ENCODE results near the gene ITGA6.

Gene ITGA6

DNA sequence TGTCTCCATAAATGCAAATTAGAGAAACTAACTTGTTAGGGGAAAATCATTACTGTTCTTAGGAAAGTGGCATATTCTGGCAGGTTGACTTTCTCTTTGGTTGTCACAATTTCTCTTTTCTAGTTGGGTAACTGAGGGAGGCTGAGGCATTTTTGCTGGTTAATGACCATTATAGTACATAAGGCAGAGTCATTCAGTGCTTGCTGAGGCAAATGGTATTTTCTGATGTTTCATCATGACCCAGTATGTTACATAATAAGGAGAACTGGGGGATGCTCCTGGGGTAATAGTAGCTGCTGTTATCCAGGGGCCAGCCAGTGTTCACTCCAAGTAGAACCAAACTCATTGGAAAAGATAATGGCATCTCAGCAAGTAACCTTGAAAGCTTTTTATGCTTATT is 62.3 kb downstream of the ITGA6 start:
- Histone ChIP-seq H3K23ac (ENCODE audit: low read depth, low read length, poor library complexity) (no peak overlapping the region), H2BK120ac (ENCODE audit: low read depth, low read length) (no peak overlapping the region), H4K8ac (ENCODE audit: low read depth, low read length) (no peak overlapping the region), H3K4ac (ENCODE audit: low read length) (no peak overlapping the region), H2AK5ac (ENCODE audit: low read depth, low read length) (no peak overlapping the region), H3K14ac (ENCODE audit: low read length) (no peak overlapping the region), H2BK12ac (ENCODE audit: low read length) (no peak overlapping the region), H3K9ac (ENCODE audit: low read depth, low read length, poor library complexity) (no peak overlapping the region), H3K79me1 (ENCODE audit: low read depth, low read length) (no peaks in the 10 kb centered on the region), H3K36me3 (replicated peaks in 1 of 2; ENCODE audit: control insufficient read depth in 2 of 2, insufficient read depth in 2 of 2, low read length in 2 of 2) (peaks cover 17 to 67% of the 10 kb centered on the region in 2 donors), H2AFZ (ENCODE audit: low read length) (no peak overlapping the region), H3K4me1 (ENCODE audit: control insufficient read depth in 2 of 2, insufficient read depth in 1 of 2, low read depth in 1 of 2, low read length in 2 of 2) (no peaks in the 10 kb centered on the region), H3K9me3 (replicated peaks in 1 of 2; ENCODE audit: control insufficient read depth in 2 of 2, insufficient read depth in 1 of 2, low read depth in 1 of 2, low read length in 2 of 2) (no peaks in the 10 kb centered on the region), H4K91ac (ENCODE audit: low read depth, low read length, poor library complexity) (no peak overlapping the region), H2BK5ac (ENCODE audit: low read length) (no peak overlapping the region), H3K4me3 (ENCODE audit: low read length in 2 of 2) (no peak overlapping the region), H3K27me3 (ENCODE audit: control insufficient read depth in 3 of 3, insufficient read depth in 3 of 3, low read depth in 1 of 3, low read length in 3 of 3) (no peaks in the 10 kb centered on the region), H3K27ac (replicated peaks; ENCODE audit: low read length) (no peak overlapping the region), H3K18ac (ENCODE audit: low read length) (no peak overlapping the region), H3K4me2 (ENCODE audit: insufficient read depth, low read length, poor library complexity, severe bottlenecking) (no peak overlapping the region), H2BK15ac (ENCODE audit: low read length) (no peak overlapping the region)
- DNase-seq (ENCODE audit: low spot score): no peak

GRCh38 chr2:172496160-172496608 is 68.8 kb downstream of the ITGA6 start:
- no peak overlapping the region for H3K23ac ChIP-seq (ENCODE audit: low read depth, low read length, poor library complexity)
- H2BK120ac ChIP-seq (ENCODE audit: low read depth, low read length): no peak overlapping the region
- H3K4ac ChIP-seq (ENCODE audit: low read length): no peak overlapping the region
- H3K4me1 ChIP-seq (ENCODE audit: control insufficient read depth in 2 of 2, insufficient read depth in 1 of 2, low read depth in 1 of 2, low read length in 2 of 2): no peaks in the 10 kb centered on the region
- no peak overlapping the region for H3K27ac ChIP-seq (replicated peaks; ENCODE audit: low read length)
- H4K91ac ChIP-seq (ENCODE audit: low read depth, low read length, poor library complexity): no peak overlapping the region
- no peaks in the 10 kb centered on the region for H3K9me3 ChIP-seq (replicated peaks in 1 of 2; ENCODE audit: control insufficient read depth in 2 of 2, insufficient read depth in 1 of 2, low read depth in 1 of 2, low read length in 2 of 2)
- no peak overlapping the region for H3K9ac ChIP-seq (ENCODE audit: low read depth, low read length, poor library complexity)
- no CpG with 5 or more reads among the region's 3 CpGs for WGBS, 2 donors (ENCODE audit: extremely low coverage in 2 of 2, insufficient read length in 2 of 2, insufficient replicate concordance in 1 of 2)
- H2BK15ac ChIP-seq (ENCODE audit: low read length): no peak overlapping the region
- no peak overlapping the region for H3K4me2 ChIP-seq (ENCODE audit: insufficient read depth, low read length, poor library complexity, severe bottlenecking)
- no peak overlapping the region for H2AK5ac ChIP-seq (ENCODE audit: low read depth, low read length)
- no peak overlapping the region for H2AFZ ChIP-seq (ENCODE audit: low read length)
- H2BK5ac ChIP-seq (ENCODE audit: low read length): no peak overlapping the region
- H3K79me1 ChIP-seq (ENCODE audit: low read depth, low read length): no peaks in the 10 kb centered on the region
- no peak overlapping the region for H2BK12ac ChIP-seq (ENCODE audit: low read length)
- no peak overlapping the region for H3K18ac ChIP-seq (ENCODE audit: low read length)
- DNase-seq (ENCODE audit: low spot score): no peak
- H4K8ac ChIP-seq (ENCODE audit: low read depth, low read length): no peak overlapping the region
- no peaks in the 10 kb centered on the region for H3K27me3 ChIP-seq (ENCODE audit: control insufficient read depth in 3 of 3, insufficient read depth in 3 of 3, low read depth in 1 of 3, low read length in 3 of 3)
- no peak overlapping the region for H3K4me3 ChIP-seq (ENCODE audit: low read length in 2 of 2)
- peaks cover 8 to 28% of the 10 kb centered on the region in 2 donors for H3K36me3 ChIP-seq (replicated peaks in 1 of 2; ENCODE audit: control insufficient read depth in 2 of 2, insufficient read depth in 2 of 2, low read length in 2 of 2)
- no peak overlapping the region for H3K14ac ChIP-seq (ENCODE audit: low read length)

DNA sequence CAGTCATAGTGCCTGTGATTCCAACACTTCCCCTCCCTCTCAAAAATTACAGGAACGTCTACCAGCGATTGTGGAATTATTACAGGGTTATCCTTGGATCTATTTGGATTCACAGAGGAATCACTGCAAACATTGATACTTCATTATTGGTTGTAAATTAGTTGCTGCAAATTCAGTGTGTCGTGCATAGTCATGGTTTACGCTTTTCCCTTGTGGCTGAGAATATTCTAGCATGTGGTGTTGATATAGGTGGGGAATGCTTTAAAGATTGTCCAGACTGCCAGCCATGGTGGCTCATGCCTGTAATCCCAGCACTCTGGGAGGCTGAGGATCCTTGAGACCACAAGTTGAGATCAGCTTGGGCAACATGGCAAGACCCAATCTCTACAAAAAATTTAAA is 79.8 kb downstream of the ITGA6 start:
- Histone ChIP-seq H3K4me2 (ENCODE audit: insufficient read depth, low read length, poor library complexity, severe bottlenecking) (no peak overlapping the region), H2AFZ (ENCODE audit: low read length) (no peak overlapping the region), H3K14ac (ENCODE audit: low read length) (no peak overlapping the region), H3K23ac (ENCODE audit: low read depth, low read length, poor library complexity) (no peak overlapping the region), H2BK15ac (ENCODE audit: low read length) (no peak overlapping the region), H3K9me3 (replicated peaks in 1 of 2; ENCODE audit: control insufficient read depth in 2 of 2, insufficient read depth in 1 of 2, low read depth in 1 of 2, low read length in 2 of 2) (peaks cover 0 to 7% of the 10 kb centered on the region in 2 donors), H3K9ac (ENCODE audit: low read depth, low read length, poor library complexity) (no peak overlapping the region), H3K27me3 (ENCODE audit: control insufficient read depth in 3 of 3, insufficient read depth in 3 of 3, low read depth in 1 of 3, low read length in 3 of 3) (no peaks in the 10 kb centered on the region), H2BK120ac (ENCODE audit: low read depth, low read length) (no peak overlapping the region), H3K4me1 (ENCODE audit: control insufficient read depth in 2 of 2, insufficient read depth in 1 of 2, low read depth in 1 of 2, low read length in 2 of 2) (no peaks in the 10 kb centered on the region), H3K4me3 (ENCODE audit: low read length in 2 of 2) (no peak overlapping the region), H3K4ac (ENCODE audit: low read length) (no peak overlapping the region), H3K27ac (replicated peaks; ENCODE audit: low read length) (no peak overlapping the region), H3K18ac (ENCODE audit: low read length) (no peak overlapping the region), H4K91ac (ENCODE audit: low read depth, low read length, poor library complexity) (no peak overlapping the region), H2BK12ac (ENCODE audit: low read length) (no peak overlapping the region), H3K79me1 (ENCODE audit: low read depth, low read length) (no peaks in the 10 kb centered on the region), H4K8ac (ENCODE audit: low read depth, low read length) (no peak overlapping the region), H3K36me3 (replicated peaks in 1 of 2; ENCODE audit: control insufficient read depth in 2 of 2, insufficient read depth in 2 of 2, low read length in 2 of 2) (peaks cover 5 to 7% of the 10 kb centered on the region in 2 donors), H2BK5ac (ENCODE audit: low read length) (no peak overlapping the region), H2AK5ac (ENCODE audit: low read depth, low read length) (no peak overlapping the region)
- no peak for DNase-seq (ENCODE audit: low spot score)
- WGBS, 2 donors (ENCODE audit: extremely low coverage in 2 of 2, insufficient read length in 2 of 2, insufficient replicate concordance in 1 of 2): no CpG with 5 or more reads among the region's 4 CpGs

DNA sequence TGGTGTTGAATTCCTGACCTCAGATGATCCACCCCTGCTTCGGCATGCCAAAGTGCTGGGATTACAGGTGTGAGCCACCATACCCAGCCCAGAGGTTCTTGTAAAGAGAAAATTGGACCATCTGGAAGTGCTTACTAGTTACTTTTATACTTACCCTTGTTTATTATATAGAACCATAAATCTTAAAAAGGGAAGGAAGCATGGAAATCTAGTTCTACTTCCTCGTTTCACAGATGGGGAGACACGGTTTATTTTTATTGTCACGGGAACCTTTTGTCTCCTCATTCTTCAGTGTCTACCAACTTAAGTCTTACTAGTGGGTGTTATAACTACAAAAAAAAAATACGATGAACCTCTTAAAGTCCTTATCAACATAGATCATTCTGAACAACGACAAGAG is 82.7 kb downstream of the ITGA6 start:
- no peaks in the 10 kb centered on the region for H3K4me1 ChIP-seq (ENCODE audit: control insufficient read depth in 2 of 2, insufficient read depth in 1 of 2, low read depth in 1 of 2, low read length in 2 of 2)
- no peak overlapping the region for H2BK12ac ChIP-seq (ENCODE audit: low read length)
- H3K4ac ChIP-seq (ENCODE audit: low read length): no peak overlapping the region
- WGBS, 2 donors (ENCODE audit: extremely low coverage in 2 of 2, insufficient read length in 2 of 2, insufficient replicate concordance in 1 of 2): no CpG with 5 or more reads among the region's 6 CpGs
- peaks cover 8 to 12% of the 10 kb centered on the region in 2 donors for H3K9me3 ChIP-seq (replicated peaks in 1 of 2; ENCODE audit: control insufficient read depth in 2 of 2, insufficient read depth in 1 of 2, low read depth in 1 of 2, low read length in 2 of 2)
- no peak overlapping the region for H3K27ac ChIP-seq (replicated peaks; ENCODE audit: low read length)
- H3K4me2 ChIP-seq (ENCODE audit: insufficient read depth, low read length, poor library complexity, severe bottlenecking): no peak overlapping the region
- no peaks in the 10 kb centered on the region for H3K79me1 ChIP-seq (ENCODE audit: low read depth, low read length)
- no peak overlapping the region for H2AFZ ChIP-seq (ENCODE audit: low read length)
- H3K18ac ChIP-seq (ENCODE audit: low read length): no peak overlapping the region
- no peak overlapping the region for H2BK15ac ChIP-seq (ENCODE audit: low read length)
- no peak for DNase-seq (ENCODE audit: low spot score)
- no peak overlapping the region for H3K4me3 ChIP-seq (ENCODE audit: low read length in 2 of 2)
- no peak overlapping the region for H2BK120ac ChIP-seq (ENCODE audit: low read depth, low read length)
- no peak overlapping the region for H3K23ac ChIP-seq (ENCODE audit: low read depth, low read length, poor library complexity)
- no peak overlapping the region for H4K8ac ChIP-seq (ENCODE audit: low read depth, low read length)
- H3K9ac ChIP-seq (ENCODE audit: low read depth, low read length, poor library complexity): no peak overlapping the region
- no peak overlapping the region for H3K14ac ChIP-seq (ENCODE audit: low read length)
- no peak overlapping the region for H4K91ac ChIP-seq (ENCODE audit: low read depth, low read length, poor library complexity)
- H2AK5ac ChIP-seq (ENCODE audit: low read depth, low read length): no peak overlapping the region
- no peaks in the 10 kb centered on the region for H3K36me3 ChIP-seq (replicated peaks in 1 of 2; ENCODE audit: control insufficient read depth in 2 of 2, insufficient read depth in 2 of 2, low read length in 2 of 2)
- H2BK5ac ChIP-seq (ENCODE audit: low read length): no peak overlapping the region
- H3K27me3 ChIP-seq (ENCODE audit: control insufficient read depth in 3 of 3, insufficient read depth in 3 of 3, low read depth in 1 of 3, low read length in 3 of 3): no peaks in the 10 kb centered on the region

Data from neuronal stem cell (in vitro differentiated cells).